HL-60 (cell line): ENCODE data around the gene ORAI3.

Source experiments
- TF ChIP-seq, protein P1 (sequence below): IDR thresholded peaks from one replicate; pipeline ENCODE4 v1.5.1; 2011; ENCODE audit warnings: low read length, control low read depth, inconsistent platforms; ENCODE audit not compliant: insufficient read depth
- TF ChIP-seq, protein P2 (sequence below): IDR thresholded peaks from 2 replicates; pipeline ENCODE4 v1.6.1; 2012; ENCODE audit warnings: low read depth; ENCODE audit not compliant: insufficient replicate concordance

- TF ChIP-seq, protein P1, sequence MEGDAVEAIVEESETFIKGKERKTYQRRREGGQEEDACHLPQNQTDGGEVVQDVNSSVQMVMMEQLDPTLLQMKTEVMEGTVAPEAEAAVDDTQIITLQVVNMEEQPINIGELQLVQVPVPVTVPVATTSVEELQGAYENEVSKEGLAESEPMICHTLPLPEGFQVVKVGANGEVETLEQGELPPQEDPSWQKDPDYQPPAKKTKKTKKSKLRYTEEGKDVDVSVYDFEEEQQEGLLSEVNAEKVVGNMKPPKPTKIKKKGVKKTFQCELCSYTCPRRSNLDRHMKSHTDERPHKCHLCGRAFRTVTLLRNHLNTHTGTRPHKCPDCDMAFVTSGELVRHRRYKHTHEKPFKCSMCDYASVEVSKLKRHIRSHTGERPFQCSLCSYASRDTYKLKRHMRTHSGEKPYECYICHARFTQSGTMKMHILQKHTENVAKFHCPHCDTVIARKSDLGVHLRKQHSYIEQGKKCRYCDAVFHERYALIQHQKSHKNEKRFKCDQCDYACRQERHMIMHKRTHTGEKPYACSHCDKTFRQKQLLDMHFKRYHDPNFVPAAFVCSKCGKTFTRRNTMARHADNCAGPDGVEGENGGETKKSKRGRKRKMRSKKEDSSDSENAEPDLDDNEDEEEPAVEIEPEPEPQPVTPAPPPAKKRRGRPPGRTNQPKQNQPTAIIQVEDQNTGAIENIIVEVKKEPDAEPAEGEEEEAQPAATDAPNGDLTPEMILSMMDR = no peak
- TF ChIP-seq, protein P2, sequence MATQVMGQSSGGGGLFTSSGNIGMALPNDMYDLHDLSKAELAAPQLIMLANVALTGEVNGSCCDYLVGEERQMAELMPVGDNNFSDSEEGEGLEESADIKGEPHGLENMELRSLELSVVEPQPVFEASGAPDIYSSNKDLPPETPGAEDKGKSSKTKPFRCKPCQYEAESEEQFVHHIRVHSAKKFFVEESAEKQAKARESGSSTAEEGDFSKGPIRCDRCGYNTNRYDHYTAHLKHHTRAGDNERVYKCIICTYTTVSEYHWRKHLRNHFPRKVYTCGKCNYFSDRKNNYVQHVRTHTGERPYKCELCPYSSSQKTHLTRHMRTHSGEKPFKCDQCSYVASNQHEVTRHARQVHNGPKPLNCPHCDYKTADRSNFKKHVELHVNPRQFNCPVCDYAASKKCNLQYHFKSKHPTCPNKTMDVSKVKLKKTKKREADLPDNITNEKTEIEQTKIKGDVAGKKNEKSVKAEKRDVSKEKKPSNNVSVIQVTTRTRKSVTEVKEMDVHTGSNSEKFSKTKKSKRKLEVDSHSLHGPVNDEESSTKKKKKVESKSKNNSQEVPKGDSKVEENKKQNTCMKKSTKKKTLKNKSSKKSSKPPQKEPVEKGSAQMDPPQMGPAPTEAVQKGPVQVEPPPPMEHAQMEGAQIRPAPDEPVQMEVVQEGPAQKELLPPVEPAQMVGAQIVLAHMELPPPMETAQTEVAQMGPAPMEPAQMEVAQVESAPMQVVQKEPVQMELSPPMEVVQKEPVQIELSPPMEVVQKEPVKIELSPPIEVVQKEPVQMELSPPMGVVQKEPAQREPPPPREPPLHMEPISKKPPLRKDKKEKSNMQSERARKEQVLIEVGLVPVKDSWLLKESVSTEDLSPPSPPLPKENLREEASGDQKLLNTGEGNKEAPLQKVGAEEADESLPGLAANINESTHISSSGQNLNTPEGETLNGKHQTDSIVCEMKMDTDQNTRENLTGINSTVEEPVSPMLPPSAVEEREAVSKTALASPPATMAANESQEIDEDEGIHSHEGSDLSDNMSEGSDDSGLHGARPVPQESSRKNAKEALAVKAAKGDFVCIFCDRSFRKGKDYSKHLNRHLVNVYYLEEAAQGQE = no peak
Observed at GRCh38 chr16:30979170-30980022, 30.5 kb downstream of the ORAI3 start.
